ENCODE results near the gene CLDN11.

CLDN11 gene

DNA sequence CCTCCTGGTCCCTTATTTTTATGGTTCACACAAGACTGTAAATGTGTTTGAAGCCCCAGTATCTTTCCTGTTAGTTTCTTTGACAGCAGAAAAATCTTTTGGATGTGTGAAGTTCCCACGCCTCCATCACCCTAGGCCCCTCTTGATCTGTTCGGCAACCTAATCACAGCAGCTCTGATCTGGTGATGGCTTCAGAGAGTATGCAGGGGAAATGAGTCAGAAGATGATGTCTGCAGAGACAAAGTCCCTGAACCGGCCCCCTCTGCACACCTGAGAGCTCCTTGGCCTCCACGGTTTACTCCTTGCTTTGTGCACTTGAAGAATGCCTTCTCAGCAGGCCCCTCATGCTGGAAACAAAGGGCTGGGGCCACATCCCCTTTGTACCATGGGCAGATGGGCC, 63.5 kb downstream of the CLDN11 start:
- Histone ChIP-seq H3K4me1 (ENCODE audit: control insufficient read depth, insufficient read depth, low read length) (no peaks in the 10 kb centered on the region), H3K36me3 (ENCODE audit: control insufficient read depth, insufficient read depth, low read length) (no peaks in the 10 kb centered on the region), H3K9ac (ENCODE audit: low read length) (no peak overlapping the region), H3K27ac (ENCODE audit: low read depth, low read length) (no peak overlapping the region), H3K4me3 (ENCODE audit: low read length) (no peak overlapping the region), H3K27me3 (ENCODE audit: control insufficient read depth, insufficient read depth, low read length) (no peaks in the 10 kb centered on the region)

GRCh38 chr3:170483485-170484262, 65.0 kb downstream of the CLDN11 start:
- H3K9ac ChIP-seq (ENCODE audit: low read length): no peak overlapping the region
- no peaks in the 10 kb centered on the region for H3K36me3 ChIP-seq (ENCODE audit: control insufficient read depth, insufficient read depth, low read length)
- no peaks in the 10 kb centered on the region for H3K27me3 ChIP-seq (ENCODE audit: control insufficient read depth, insufficient read depth, low read length)
- no peak overlapping the region for H3K4me3 ChIP-seq (ENCODE audit: low read length)
- no peak overlapping the region for H3K27ac ChIP-seq (ENCODE audit: low read depth, low read length)
- H3K4me1 ChIP-seq (ENCODE audit: control insufficient read depth, insufficient read depth, low read length): no peaks in the 10 kb centered on the region

All from rectal smooth muscle tissue (tissue), 1 donor.